HG02798 (cell line): Measurements from ENCODE around the gene PRKAG2.
A peak's percentile ranks its signal among the peaks of the same experiment; 100 is the strongest.
"Not testable (repeated sequence)": the region's sequence is repeated elsewhere in the genome, so short reads cannot be mapped to it uniquely, and the experiment has no call there.

Source experiments
- ATAC-seq: cut with Tn5 transposase; IDR thresholded peaks from one replicate; pipeline ENCODE4 v1.9.1; 2021; ENCODE audit warnings: mild to moderate bottlenecking; ENCODE audit not compliant: unreplicated experiment, poor library complexity

The PRKAG2 gene

DNA sequence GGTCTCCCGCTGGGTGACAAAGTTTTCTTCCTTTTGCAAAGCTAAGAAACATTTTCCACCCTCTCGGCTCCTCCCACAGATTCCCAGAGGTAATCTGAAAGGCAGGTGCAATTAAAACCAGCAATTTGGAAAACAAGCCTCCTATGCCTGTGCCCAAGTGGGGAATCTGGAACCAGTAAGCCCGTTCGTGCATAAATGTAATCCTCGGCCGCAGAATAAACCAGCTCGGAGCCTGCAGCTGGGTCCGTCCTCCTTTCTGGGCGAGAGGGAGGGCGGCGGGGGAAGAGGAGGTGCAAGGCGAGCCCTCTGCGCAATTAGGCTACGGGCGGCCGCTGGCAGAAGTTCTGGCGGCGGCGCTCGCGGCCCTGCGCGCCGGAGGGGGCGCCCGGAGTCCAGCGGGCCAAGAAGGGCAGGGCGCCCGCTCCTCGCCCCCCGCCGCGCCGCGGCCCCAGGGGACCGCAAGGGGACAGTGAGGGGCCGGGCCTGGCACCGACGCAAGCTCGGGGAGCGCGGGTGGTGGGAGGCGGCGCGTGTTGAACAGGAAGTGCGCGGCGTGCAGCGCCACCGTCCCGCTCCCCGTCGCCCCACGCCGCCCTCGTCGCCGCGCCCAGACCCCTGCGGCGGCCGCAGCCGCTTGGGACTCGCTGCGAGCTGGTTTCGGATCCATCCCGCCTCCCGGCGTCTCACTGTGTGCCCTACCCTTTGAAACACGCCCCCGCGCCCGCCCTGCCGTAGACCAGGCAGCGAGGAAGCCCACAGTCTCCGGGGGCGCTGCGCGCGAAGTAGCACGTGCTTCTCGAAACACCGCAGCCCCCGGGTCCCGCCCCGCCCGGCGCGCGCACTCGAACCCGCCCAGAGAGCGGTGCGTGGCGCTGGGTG is at the start of gene PRKAG2:
Gene PRKAG2, minus strand, starts transcription at position 217 of the 879 bp plus-strand sequence. CDS start 495 bp downstream, outside the sequence.
- peak; percentile 68 for ATAC-seq

DNA sequence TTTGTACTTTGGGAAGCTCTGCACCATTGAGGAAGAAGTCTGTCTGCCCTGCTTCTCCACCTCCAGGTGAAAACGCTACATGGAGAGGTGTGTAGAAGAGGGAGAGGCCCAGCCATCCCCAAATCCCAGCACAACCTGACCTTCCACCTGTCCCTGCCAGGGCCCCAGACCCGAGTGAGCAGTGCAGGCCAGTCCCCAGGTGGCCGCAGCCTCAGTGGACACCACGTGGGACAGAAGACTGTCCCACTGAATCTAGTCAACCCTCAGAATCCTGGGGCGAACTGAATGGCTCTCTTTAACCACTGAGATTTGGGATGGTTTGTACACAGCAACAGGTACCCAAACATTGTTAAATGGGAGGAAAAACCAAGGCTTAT is 49.4 kb upstream of the PRKAG2 start:
- ATAC-seq = no peak

DNA sequence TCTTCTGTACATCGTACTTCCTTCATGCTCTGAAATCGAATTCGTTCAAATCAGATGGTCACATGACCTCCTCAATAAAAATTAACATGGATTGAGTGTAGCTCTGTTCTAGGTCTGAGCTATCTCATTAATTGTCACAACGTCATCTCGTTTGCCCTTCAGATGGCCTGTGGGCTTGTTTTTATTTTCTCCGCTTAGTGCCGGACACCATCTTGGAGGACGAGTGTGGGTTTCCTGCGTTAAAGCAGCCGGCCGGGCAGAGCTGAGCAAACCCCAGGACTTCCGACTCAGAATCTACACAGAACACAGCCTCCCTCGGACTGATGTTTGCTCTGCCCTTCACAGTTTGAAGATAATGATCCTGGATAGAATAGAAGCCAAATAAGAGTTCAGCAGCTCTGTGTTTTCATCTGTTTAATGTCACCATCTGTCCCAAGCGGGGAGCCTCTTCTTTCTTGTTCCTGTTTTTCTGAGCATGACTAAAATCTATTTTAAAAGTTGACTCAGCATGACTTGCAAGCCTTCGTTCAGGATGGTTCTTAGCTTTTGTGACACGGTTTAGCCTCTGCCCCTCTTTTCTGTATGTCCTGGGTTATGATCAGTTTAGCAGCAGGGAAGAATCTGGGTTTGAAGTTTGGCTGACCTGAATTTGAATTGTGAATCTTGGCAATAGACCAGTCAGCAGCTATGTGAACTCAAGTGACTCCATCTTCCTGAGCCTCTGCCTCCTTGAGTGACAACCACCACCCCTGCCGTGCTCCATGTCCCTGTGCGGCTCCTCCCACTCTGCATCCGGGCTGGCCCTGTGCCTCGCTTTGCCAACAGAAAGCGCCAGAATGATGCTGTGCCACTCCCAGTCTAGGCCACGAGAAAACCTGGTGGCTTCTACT is 48.8 kb upstream of the PRKAG2 start:
- ATAC-seq = peak; percentile 64

DNA sequence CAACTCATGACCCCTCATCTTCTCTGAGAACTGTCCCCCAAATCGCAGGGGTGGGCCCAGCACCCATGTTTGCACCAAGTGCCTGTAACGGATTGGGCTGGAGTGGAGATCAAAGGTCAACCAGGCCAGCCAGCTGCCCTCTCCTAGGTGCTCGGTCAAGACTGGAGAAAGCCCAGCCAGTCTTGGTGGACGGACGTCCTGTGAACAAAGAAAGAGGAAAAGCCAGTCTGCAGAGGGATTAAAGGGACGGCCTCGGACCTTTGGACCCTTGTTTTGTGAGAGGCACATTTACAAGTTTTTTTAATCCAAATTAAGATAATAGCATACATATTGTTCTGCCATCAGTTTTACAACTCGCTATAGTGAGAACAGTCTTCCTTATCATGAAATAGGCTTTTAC is 47.6 kb upstream of the PRKAG2 start:
- ATAC-seq = no peak

DNA sequence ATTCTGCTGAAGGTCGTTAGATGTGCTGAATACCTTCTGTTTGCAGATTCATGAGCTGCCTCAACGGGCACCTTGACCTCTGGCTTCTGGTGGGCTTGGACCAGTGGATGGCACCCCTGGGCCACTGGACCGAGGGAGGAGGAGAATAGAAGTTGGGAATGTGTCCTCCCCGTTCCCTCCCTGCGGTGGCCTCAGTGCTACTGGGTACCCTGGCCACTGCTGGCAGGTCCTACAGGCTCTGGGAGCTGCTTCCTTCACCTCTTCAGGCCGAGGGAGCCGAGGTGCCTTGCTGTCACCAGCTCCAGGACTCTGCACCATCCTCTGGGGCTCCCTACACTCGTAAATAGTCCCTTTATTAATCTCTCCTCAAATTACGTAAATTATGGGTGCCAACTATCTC is 47.1 kb upstream of the PRKAG2 start:
- no peak for ATAC-seq

DNA sequence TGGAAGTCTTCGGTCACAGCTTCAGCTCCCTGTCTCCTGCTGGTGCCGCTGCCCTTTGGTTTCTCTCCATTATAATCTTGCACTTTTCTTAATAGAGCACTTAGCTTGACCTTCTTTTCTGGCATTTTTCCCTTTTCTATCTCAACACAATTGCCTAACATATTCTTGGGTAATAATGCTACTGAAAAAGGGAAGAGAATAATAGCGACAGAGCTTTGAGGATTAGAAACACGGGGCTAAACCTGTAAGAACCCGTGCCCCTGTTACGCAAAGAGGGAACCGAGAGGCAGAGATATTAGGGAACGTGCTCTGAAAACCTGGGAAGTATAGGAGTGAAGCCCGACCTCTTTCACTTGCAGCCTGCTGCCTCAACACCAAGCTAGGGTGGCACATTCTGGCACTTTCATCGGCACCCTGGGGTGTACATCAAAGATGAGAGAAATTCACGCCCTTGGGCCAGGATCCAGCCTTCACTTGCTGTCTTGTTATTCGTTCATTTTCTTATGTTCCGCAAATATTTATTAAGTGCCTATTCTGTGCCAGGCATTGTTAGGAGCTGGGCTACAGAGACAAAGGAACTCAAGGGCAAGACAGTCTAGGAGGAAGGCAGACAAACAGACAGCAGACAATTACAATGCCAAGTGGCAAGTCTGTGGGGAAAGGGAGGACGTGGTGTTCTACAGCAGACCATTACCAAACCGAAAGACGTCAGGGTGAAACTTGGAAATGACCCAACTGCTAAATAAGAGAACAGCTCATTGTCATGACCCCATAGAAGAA is 46.4 kb upstream of the PRKAG2 start:
- ATAC-seq = no peak

DNA sequence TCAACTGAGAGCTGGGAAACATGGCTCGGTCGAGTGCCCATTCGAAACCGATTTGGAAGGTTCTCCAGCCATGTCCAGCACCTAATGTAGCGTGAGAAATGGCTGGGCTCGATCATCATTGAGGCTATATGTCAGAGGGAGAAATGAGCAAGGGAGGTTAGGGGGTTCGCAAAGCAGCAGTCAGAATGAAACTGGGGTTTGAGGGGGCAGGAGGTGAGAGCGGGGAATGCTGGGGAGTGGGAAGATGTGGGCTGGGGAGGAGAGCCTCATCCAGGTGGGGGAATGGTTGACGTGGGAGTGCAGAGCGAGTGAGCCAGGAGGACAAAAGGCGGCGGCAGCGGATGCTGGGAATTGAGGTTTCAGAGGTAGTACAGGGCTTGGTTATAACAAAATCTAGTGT is 44.5 kb upstream of the PRKAG2 start:
- ATAC-seq = no peak

DNA sequence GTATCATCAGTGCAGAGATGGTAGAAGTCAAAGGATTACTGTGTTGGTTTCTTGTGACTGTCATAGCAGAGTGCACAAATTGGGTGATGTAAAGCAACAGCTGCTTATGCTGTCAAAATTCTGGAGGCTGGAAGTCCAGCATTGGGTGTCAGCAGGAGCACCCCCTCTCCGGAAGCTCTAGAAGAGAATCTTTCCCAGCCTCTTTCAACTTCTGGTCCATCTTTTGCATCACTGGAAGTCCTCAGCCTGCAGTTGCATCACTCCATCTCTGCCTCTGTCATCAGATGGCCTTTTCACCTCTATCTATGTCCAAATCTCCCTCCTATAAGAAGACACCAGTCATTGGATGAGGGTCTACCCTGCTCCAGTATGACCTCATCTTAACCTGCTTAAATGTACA is 43.6 kb upstream of the PRKAG2 start:
- no peak for ATAC-seq

DNA sequence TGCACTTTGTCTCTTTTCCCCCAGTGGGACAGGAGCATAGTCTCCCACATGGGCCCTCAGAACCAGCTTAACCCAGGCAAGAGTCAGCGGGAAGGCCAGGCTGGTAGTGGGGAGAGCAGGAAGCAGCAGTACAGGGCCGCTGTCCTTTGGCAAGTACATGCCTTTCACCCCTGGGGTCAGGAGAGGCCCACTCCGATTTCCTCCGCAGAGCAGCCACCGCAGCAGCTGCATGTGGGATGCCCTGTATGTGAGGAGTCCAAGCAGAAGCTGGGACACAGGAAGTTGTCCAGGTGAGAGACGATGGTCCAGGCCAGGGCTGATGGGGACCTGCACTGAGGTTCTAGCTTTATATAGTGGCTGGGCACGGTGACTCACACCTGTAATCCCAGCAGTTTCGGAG is 42.7 kb upstream of the PRKAG2 start:
- no peak for ATAC-seq

DNA sequence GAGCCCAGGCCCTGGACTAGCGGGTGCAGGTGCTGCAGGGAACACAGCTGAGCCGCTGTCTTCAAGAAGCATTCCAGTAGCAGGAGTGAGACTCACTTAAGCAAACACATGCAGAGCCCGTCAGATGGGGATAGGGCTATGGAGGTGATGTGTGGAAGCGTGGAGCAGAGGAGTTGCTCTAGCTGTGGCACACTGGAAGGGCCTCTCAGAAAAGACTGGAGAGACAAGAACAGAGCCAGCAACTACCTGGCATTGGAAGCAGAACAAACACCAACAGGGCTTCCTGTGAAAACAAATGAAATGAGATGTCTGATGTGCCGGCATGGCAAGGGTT is 41.6 kb upstream of the PRKAG2 start:
- no peak for ATAC-seq

DNA sequence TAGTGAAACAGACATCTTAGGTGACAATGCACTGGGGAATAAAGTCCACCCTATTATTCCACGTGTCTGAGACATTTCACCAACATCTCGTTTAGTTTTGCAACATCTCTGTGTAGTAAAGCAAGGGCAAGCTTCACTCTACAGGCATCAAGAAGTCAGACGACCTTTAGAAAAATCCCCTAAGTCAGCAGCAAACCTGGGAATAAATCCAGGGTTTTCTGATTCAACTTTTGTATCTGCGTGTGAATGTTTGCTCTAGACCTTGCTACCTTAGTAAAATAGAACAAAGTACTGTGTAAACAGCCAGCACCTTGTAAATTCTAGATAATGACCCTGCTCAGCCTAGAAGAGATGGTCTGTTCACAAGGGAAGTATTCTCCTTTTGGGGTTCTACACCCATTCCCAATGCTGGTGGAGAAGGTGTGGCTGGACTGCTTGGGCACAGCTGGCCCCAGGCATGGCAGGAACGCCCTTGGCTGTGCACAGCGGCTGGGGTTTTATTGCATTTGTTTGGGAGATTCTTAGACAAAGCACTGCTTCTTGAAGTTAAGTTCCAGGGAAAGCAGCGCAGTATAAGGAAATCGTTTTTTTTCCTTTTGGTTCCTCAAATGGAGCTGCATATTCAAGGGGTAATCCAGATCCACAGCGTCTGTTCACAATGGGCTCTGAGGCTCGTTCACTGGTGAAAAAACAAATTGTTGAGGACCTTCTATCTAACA is 41.0 kb upstream of the PRKAG2 start:
- ATAC-seq = no peak

DNA sequence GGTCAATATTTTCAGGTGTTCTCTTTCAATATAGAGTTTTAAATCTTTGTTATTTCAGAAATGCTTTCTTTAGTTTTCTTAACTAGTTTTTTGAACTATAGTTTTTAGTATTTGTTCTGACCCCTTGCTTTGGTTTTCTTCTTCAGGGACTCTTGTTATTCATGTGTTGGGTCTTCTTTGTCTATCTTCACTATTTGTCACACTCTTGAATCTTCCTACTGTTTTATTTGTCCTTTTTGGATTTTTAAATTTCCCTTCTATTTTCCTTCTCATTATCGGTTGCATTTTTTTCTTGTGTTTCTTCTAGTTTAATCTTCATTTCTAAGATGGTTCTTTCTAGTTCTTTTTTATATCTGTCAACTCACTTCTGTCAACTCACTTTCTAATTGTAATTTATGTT is 37.1 kb upstream of the PRKAG2 start:
- no peak for ATAC-seq

DNA sequence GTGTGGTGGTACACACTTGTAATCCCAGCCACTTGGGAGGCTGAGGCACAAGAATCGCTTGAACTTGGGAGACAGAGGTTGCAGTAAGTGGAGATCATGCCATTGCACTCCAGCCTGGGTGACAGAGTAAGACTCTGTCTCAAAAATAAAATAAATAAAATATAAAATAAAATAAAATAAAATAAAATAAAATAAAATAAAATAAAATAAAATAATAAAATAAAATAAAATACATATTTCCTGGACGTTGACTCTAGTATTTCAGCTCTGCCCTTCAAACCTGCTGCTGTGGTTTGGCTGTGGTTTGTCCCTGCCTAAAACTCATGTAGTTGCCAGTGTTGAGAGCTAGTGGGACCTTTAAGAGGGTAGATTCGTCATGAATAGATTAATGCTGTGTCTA is 33.7 kb upstream of the PRKAG2 start:
- ATAC-seq = not testable (repeated sequence)

DNA sequence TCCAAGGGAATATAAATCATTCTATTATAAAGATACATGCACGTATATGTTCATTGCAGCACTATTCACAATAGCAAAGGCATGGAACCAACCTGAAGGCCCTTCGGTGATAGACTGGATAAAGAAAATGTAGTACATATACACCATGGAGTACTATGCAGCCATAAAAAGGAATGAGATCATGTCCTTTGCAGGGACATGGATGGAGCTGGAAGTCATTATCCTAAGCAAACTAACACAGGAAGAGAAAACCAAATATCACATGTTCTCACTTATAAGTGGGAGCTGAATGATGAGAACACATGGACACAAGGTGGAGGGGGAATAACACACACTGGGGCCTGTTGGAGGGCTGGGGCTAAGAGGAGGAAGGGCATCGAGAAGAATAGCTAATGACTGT is 30.2 kb upstream of the PRKAG2 start:
- not testable (repeated sequence) for ATAC-seq

DNA sequence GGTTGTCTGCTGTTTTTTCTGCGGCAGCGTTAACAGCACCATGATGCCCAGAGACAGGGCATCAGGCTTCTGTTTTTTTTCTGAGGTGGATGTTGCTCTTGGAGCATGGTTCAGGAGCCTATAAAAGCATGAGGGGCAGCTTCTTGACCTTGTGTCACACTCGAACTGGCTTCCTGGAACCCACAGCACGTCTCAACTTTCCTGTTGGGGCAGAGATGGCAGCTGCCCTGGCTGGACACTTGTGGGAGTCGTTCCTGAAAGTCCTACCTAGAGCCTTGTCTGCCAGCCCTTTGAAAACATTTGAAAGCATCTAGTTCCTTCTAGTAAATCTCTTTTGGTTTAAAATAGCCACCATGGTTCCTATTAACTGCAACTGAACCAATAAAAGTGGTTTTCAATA is 28.9 kb upstream of the PRKAG2 start:
- ATAC-seq = no peak

DNA sequence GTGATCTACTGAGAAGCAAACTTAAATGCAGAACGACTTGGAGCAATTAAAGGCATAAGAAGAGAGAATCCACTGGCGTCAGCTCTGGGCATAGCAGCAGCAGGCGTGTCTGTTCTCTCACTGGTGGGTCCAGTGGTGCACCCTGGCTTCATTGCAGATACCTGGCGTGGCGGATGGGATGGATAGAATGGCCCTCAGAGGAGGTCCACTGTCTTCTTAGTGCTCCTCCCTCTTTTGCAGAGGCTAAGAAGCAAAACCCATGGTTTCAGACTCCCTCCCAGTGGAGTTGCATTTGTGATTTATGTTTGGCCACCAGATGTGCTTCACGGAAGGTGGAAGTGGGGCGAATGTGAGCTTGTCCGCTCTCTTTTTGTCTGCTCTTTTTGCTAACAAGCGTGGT is 28.4 kb upstream of the PRKAG2 start:
- ATAC-seq = no peak

DNA sequence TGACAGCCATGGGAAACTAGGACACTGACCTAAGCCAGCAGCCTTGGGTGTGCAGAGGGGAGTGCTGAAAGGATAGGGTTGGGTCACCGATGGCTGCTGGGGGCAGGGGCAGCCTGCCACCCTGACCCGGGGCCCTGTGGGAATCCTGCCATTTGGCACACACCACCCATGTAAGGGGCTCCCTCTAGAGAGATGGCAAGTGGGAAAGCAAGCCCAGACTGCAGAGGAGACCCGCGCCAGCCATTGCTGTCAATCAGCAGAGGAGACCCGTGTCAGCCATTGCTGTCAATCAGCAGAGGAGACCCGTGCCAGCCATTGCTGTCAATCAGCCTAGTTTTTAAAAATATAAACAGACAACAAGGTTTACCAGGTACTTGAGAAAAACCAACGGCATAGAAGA is 27.4 kb upstream of the PRKAG2 start:
- no peak for ATAC-seq

DNA sequence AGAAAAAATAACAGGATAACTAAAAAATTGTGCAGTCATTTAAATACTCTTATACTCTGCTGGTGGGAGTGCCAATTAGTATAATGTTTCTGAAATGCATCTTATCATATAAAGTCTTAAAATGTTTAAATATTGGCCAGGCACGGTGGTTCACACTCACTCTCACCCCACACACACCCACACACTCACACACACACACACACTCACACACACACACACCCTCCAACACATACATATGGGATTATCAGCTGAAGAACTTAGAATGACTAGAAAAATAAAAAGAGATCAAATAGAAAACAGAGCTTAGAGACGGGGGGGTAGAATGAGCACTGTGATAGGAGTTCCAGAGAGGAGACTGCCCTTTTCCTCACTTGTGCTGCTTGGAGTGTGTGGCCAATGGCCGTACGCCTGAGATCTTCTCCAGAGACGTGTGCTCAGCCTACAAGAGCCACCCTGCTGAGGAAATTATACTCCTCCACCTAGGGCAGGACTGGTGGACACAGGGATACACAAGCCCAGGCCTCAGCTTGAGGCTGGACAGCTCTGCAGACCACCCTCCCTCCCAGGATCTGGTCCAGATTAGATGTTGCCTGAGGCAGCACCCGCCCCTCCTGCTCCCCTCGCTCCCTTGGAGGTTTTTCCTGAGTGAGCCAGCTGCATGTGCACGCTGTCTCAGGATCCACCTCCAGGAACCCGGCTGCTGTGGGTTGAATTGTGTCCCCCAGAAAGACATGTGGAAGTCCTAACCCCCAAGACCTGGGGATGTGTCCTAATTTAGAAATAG is 26.5 kb upstream of the PRKAG2 start:
- ATAC-seq = no peak

DNA sequence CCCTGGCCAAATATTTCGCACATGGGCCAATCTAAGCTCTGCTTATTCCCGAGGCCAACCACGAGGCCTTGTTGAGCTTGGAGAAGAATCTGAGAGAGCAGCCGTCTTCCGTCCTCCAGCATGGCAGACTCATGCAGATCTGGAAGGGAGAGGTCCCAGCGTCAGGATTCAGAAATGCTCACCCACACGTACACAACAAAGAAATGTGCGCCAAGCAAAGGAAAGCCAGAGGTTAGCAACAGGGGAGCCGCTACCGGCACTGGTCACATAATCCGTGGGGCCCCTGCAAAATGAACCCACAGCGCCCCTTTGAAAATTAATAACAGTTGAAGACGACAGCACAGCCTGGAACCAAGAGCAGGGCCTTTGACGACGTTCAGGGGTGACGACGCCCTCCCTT is 25.4 kb upstream of the PRKAG2 start:
- no peak for ATAC-seq
